Caki2 (cell line): ENCODE data around the gene NRXN3. TPM values are rescaled to one million over a fixed set of nuclear protein-coding genes. Genes with fewer than 3 reads are reported as not detected.

Experiments used
- DNase-seq: peaks from one replicate; pipeline ENCODE4 v3.0.0-alpha.2; 2015; ENCODE audit warnings: low read depth
- in situ Hi-C: cut with HindIII; loops from 2 replicates; pipeline ENCODE4 v1.10.0; 2016; ENCODE audit warnings: low sequenced_read_pairs, low pct_unique_long_range_greater_than_20kb, mixed read lengths
- total RNA-seq: library from RNA; depleted of rRNA; stranded (reverse); fragments of >200 nt; shearing (Covaris generic); gene quantifications from 2 replicates; pipeline ENCODE4 v1.2.3, GENCODE V29; 2014; ENCODE audit warnings: low replicate concordance

The NRXN3 gene
- total RNA-seq, 1 experiment from 2014 or later = not detected

DNA sequence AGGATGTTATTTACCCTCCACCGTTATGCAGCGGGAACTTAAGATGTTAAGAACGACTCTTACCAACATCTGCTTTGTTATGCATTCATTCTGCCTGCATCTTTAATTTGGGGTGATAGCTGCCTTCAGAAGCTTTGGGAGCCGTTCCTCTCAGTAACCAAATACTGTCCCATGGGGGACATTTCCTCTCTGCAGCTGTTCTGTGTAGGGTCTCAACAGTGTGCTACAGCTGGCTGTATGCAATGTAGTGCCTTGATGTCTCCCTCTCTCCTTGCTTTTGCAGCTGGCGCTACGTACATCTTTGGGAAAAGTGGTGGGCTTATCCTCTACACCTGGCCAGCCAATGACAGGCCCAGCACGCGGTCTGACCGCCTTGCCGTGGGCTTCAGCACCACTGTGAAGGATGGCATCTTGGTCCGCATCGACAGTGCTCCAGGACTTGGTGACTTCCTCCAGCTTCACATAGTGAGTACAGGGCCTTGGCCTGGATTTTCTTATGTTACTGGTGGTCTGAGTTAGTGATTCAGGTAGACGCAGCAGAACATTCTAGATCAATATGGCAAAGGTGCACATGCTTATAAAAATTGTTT is 1296.9 kb downstream of the NRXN3 start:
- in situ Hi-C loops = no loop called here
- no peak for DNase-seq

DNA sequence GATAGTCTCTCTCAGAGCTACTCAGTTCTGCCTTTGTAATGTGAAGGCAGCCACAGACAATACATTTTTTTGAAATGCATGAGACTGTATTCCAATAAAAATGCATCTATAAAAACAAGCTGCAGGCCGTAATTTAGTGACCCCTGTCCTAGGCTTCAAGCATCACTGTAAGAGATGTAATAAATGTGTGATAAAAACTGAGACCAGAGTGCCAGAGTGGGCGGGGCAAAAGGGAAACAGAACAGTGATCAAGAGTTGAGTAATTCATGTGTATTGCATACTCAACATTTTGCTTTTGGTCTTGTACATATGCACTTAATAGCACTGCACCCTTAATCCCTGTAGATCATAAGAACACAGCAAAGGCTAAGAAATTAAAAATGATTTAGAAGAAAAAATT is 1297.7 kb downstream of the NRXN3 start:
- in situ Hi-C loops = no loop called here
- no peak for DNase-seq

DNA sequence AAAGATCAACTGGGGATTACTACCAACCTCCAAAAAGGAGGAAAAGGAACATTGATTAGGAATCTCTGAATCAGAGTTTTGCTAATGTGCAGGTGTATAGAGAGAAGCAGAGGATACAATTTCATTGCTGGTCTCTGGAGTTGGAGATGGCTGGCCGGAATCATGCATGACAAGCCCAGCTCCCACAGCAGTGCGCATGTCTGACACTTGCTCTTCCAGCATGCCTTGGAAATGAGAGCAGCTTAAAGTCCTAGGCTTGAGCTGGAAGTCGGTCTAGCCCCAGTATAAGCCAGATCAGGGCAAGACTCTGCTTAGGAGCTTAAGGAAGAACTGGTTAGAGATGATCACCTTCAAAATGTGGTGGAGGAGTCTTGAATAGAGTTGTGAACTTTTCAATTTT is 1298.3 kb downstream of the NRXN3 start:
- in situ Hi-C loops = no loop called here
- no peak for DNase-seq

DNA sequence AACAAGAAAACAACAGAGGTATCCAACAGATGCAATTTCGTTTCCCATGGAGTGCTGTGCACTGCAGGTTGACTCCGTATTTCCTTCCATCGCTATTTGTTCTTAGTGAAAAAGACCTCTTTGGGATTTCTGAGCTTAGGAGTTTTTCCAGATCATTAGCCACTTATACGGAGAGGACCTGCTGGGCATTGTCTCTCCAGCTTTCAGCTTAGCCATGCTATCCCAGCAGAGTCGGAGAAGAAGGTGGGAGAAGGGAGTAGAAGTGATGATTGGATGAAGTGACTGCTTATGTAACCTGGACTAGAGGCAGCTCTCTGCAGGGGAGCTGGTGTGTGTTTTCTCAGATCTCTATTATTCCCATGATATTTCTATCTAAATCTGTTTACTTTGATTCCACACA is 1303.5 kb downstream of the NRXN3 start:
- no peak for DNase-seq
- in situ Hi-C loops = no loop called here

DNA sequence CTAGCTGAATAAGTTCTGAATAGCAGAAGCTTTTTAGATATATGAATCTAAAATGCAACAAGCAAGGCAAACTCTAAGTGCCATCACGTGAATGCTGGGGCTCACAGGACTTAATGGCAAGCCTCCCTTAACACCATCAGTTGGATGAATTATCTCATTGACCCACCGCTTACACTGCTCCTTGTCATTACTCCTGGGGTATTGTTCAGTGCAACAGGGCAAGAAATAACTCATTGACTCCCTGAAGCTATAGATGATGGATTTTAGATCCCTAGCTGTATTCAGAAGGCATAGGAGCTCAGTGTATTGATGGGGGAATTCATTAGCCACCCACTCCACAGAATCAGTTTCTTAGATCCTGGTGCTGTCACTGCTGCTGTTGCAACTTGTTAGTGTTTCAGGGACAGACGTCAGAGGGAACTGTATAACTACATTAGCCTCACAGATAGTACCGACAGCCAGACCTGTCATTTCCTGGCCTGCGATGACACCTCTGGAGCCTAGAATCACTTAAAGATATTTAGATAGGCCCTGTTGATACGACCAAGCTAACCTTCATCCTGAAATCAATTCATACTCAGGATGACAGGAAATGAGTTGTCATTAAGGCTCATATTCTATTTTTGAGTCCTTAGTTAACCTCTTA is 1305.8 kb downstream of the NRXN3 start:
- no peak for DNase-seq
- in situ Hi-C loops = no loop called here

DNA sequence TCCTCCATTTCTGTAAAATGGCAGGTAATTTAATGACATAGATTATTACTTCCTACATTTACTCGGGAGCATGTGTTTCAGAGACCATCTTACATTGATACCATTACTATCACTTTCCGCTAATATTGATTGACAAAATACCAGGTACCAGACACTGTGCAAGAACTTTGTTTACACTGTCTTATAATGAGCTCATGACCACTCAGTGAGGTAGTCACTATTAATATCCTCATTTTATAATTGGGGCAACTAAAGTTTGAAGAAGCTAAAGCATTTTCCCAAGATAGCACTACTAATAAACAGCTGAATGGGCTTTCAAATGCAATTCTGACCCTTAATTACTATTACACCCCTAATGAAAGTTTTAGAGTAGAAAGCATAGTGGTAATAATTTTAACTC is 1306.4 kb downstream of the NRXN3 start:
- no peak for DNase-seq
- in situ Hi-C loops = no loop called here

DNA sequence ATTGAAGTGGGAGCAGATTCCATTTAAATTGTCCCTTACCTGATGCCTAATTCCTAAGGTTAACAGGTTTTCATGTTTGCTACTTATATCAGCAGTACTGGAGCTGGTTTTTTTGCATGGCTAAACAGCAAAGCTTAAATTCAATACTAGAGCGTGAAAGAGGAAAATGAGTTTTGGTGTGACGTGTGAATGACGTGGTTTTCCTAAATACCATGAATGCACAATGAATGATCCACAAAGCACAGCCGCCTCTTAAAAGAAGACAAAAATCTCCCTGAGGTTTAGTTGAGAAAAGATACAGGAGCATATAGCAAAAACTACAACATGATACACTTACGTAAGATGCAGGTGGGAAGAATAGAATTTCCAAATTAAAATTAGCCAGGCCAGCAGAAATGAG is 1310.0 kb downstream of the NRXN3 start:
- no peak for DNase-seq
- in situ Hi-C loops = no loop called here

DNA sequence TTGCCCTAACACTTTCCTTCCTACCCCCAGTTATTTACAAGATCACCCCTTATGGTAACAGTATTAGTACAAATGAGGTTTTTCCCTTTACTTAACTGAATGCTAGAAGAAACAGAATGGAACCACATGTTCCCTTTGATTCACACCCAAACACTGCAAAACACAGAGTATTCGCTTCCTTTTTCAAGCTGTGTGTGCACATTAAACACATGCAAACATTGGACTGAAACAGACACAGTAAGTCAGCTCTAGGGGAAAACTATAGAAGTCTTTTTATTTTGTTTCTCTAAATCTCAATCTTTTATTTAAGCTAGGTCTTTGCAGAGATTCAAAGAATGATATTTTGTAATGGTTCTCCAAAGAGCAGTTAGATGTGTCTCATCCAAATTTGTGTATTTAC is 1312.7 kb downstream of the NRXN3 start:
- no peak for DNase-seq
- in situ Hi-C loops = no loop called here

DNA sequence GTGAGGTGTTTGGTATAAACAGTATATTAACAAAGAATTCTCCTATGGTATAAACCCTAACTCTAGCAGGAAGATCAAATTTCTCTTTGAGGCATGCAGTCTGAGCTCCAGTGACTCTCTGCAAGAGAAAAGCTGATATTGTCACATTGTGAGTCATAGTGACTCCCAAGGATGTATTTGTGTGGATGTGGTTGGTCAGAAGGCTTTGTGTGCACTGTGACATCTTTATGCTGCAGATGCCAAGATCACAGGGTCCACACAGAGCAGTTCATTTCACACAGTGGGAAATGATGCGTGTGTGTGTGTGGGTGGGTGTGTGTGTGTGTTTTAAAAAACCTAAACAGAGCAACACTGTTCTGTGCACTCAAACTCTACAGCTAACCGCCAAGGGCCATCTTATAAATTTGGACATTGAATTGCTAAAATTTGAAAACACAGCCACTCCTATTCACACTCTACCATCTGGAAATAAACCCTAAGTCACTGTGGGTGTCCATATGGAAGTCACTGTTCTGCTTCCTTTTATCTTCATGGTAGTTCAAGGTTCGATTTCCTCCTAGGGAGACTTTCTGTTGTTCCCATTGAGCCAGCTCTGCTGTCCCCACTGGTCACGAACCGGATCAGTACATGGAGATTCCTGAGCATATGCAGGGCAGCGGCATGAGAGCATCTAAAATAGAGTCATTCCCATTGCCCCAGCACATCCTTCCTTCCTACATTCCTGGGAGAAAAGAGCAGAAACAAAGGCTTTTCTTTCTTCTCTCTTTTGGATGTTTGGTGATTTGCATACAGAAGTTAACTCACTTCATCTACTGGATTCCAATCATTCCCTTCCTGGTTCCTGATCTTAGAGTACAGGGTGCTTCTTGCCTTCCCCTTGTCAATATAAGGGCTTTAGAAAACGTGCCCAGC is 1313.6 kb downstream of the NRXN3 start:
- in situ Hi-C loops = no loop called here
- DNase-seq = peak; percentile 3

DNA sequence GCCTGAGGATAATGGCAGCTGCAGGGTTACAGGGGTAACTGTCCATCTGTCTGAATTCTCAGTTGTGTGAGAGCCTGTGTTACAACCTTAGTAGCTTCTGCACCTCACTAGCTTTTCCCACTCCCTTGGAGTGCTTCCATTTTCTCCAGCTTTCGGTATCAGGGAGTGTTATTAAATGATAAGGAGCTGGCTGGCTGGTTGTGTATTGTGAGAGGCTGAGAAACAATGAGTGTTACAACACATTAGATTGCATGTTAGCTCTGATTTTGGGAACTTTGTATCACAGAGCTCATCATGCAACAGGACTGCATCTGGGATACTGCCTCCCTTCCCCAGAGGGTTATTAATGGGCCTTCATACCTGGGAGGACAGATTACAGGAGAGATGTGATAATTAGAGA is 1317.5 kb downstream of the NRXN3 start:
- in situ Hi-C loops = no loop called here
- no peak for DNase-seq

DNA sequence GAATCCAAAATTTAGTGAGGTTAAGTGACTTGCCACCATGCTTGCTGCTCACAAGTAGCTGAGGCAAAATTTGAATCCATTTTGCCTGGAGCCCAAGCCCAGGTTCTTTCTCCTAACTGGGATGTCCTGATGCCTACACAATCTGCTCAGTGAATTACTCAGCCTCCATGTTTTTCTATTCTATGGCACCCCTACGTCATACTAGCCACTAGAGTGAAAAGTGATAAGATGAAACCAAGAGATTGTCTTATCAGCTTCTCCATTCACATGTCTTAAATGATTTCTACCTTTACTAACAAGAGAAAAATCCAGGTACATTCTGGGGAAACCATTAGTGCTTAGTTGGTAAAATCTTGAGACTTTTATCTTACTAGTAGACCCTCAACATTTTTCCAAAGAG is 1321.0 kb downstream of the NRXN3 start:
- no peak for DNase-seq
- in situ Hi-C loops = no loop called here

DNA sequence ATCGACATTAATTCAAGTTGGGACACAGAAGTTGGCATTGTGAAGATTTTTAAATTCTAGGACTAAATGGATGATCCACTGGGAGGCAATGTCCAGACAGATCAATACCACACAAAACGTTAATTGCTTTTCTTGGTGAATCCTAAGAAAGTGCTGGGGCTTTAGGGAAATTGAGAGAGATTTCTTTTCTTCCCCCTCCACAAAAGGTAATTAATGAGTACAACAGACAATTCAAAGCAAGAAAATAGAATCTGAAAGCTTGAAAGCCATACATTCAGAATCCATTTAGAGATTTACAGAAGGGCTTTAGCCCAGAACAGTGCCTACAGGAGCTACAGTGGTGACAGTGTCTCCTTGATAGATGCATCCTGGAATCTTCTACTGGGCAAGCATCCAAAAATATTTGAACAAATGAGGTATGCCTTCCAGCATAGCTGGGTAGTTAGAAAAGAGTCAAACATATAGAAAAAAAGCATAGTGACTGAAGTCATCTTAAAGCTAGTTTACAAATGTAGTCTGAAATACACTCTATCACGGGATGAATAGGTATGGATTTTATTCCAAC is 1323.0 kb downstream of the NRXN3 start:
- in situ Hi-C loops = no loop called here
- no peak for DNase-seq

DNA sequence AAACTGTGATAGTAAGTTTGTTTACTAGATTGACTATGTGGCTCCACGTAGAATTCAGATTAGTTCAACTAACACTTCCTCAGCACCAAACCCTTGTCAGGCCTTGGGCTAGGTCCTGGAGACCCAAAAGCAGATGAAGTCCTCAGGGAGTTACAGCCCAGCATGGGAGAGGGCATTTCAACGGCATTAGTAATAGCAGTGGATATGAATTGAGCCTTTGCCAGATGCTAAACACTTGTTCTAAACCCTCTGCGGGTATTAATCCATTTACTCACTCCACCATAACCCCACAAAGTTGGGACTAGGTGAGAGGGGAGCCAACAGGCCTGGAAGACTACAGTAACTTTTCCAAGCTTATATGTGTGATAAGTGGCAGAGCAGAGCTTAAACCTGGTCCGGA is 1326.5 kb downstream of the NRXN3 start:
- in situ Hi-C loops = no loop called here
- no peak for DNase-seq

DNA sequence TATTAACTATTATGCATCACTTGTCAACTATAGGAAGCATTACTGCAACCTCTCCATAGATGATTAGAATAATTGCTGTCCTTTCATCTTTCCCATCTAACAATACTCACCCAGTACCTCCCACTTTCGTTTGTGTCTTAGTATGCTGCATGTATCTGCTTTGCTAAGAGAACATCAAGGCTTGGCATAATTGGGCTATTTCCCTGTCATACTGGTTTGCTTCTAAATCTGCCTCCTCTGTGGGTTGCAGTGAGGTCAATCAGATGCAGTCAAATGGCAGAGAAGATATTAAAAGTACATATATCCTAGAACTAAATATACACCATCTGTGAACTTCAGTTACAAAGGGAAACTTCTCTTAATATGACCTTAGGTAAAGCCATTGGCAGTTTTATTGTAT is 1330.3 kb downstream of the NRXN3 start:
- in situ Hi-C loops = no loop called here
- DNase-seq = no peak

DNA sequence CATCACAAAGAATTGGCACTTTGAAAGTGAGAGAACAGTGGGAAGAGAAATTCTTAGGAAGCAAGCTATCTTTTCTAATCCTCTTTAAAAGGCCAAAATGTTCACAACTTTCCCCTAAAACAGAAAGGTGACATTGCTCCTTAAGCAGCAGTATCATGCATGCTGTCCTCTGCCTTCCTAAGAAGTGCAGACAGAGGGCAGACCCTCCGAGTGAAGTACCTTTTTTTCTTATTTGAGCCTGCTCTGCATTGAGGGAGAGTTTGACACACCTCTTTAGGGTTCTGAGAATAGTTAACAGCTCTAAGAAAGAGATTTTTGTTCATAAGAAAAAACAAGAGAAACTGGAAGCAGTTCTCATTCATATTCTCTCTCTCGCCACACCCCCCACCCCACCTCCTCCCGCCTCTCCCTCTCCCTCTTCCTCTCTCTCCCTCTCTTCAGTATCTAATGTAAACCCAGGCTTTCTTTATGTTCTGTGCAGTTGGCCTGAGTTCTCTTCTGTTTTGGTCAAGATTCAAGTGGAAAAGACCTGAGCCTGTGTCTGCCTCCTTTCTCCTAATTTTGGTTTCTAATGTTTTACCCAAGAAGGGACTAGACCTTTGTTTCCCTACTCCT is 1332.1 kb downstream of the NRXN3 start:
- in situ Hi-C loops = no loop called here
- DNase-seq = no peak

DNA sequence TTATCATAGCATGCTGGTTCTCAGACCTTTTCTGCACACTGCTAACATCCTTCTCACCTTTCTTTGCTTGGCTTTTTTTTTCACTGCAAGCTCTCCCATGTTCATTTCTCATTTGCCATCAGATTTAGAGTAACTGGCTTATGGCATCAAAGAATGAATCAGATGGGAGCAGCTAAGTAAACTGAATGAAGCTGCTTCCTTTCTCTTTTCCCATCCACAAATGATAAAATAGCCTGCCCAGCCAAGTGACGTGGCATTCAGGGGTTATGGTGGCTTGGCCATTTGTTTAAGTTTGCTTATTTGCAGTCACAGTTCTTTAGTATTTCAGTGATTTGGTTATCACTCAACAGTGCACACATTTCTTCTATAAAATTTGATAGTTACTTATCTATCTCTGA is 1332.6 kb downstream of the NRXN3 start:
- no peak for DNase-seq
- in situ Hi-C loops = no loop called here

DNA sequence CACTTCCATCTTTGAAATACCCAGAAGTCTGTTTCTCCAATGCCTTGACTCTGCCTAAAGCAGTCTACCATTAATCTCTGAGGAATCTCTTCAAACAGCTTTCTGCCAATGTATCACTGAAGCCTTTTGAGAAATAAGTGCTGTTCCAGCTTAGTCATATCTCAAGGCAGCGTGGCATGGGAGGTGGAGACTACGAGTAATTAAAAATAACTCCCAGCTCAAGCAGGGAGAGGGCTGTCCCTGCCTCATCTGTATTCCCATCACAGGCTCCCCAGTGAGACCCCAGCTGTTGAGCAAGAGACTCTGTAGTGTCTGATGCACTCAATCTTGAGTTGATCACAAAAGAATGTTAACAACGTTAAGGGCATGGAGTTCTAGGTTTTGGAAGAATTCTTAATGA is 1340.5 kb downstream of the NRXN3 start:
- DNase-seq = no peak
- in situ Hi-C loops = no loop called here

DNA sequence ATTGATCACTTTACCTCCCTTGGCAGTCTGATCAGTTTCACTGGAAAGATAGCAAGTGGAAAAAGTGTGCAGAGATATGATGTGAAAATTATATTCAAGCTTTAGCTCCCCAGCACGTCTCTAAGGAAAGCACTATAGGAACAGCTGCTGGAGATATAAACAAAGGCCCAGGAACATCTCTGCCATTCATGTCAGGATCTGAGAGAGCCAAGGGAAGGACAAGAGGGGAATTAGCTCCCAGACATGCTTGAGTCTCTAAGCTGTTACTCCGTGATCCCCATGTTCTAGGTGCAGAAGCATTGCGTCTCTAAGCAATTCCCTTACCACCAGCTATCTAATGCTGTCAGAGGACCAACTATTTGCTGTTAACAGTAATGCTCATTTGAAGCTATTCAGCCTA is 1341.0 kb downstream of the NRXN3 start:
- no peak for DNase-seq
- in situ Hi-C loops = no loop called here

DNA sequence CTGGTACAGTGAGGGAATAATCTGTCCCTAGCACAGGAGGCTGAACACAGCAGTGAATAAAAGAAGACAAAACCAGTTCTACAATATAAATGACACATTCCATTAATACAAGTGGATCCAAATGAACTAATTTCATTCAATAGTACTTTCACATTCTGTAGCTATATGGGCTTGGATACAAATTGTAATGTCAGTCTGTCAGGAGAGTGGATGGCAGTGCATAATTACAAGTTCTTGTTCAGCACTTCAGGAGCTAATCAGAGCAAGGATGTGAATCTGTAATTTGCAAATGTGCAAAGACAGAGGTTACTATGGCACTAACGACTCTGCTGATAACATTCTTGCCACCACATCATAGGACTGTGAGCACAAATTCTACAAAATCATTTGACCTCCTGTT is 1343.3 kb downstream of the NRXN3 start:
- no peak for DNase-seq
- in situ Hi-C loops = no loop called here
